ENCODE results near the gene ZNF778. TPM values are rescaled to one million over a fixed set of nuclear protein-coding genes. Genes with fewer than 3 reads are reported as not detected.

The ZNF778 gene
- total and polyA plus RNA-seq, 2 experiments from 2014 or later, result 1.3 to 2.9 TPM

DNA sequence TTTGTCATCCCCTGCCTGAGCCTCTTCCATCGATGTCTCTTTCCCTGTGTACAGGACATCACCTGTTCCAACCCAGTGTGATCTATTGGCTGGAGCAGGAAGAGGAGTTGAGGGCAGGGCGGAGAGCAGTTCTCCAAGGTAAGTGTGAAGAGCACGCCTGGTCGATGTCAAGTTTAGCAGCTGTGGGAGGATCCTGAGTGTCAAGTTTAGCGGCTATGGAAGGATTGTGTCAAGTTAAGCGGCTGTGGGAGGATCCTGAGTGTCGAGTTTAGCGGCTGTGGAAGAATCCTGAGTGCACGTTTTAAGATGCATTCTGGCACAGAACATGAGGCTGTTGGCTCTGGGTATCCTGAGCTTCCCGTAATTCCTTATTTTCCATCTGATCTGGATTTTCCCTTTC lies 7.2 kb downstream of the ZNF778 start:
- peaks cover 11% of the 10 kb centered on the region for H3K36me3 ChIP-seq (replicated peaks; ENCODE audit: insufficient read depth, low read depth)

DNA sequence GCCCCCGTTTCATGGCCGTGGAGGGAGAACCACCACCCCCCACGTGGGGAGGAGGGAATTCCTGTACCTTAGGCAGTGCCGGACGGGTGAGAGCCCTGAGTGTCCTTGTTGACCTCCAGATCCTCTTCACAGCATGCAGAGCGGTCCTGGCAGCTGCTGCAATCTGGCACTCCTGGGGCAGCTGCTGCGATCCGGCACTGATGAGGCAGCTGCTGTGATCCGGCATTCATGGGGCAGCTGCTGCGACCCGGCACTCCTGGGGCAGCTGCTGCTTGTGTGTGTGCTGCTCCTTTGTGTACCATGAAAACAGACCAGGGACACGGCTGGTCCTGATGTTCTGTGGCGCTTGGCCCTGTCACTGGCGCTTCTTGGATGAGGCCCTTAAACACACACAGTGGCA lies 12.8 kb downstream of the ZNF778 start:
- WGBS (ENCODE audit: low lambda C conversion rate, missing lambda C conversion rate), result 99% methylated on average over 14 of the region's 14 CpGs

More for the DNA sequence above, 7.2 kb downstream of the ZNF778 start:
- no peak overlapping the region for H3K4me2 ChIP-seq
- H3K4me3 ChIP-seq, result no peak overlapping the region
- no peak for TF ChIP-seq EZH2phosphoT487 (IDR thresholded peaks at IDR 0.05; ENCODE audit: low read depth, severe bottlenecking, unreplicated experiment)
- TF ChIP-seq EZH2 (IDR thresholded peaks at IDR 0.05; ENCODE audit: borderline replicate concordance), result no peak
- TF ChIP-seq, protein P1, sequence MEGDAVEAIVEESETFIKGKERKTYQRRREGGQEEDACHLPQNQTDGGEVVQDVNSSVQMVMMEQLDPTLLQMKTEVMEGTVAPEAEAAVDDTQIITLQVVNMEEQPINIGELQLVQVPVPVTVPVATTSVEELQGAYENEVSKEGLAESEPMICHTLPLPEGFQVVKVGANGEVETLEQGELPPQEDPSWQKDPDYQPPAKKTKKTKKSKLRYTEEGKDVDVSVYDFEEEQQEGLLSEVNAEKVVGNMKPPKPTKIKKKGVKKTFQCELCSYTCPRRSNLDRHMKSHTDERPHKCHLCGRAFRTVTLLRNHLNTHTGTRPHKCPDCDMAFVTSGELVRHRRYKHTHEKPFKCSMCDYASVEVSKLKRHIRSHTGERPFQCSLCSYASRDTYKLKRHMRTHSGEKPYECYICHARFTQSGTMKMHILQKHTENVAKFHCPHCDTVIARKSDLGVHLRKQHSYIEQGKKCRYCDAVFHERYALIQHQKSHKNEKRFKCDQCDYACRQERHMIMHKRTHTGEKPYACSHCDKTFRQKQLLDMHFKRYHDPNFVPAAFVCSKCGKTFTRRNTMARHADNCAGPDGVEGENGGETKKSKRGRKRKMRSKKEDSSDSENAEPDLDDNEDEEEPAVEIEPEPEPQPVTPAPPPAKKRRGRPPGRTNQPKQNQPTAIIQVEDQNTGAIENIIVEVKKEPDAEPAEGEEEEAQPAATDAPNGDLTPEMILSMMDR (IDR thresholded peaks at IDR 0.05; ENCODE audit: poor library complexity), result no peak
- peaks cover 2% of the 10 kb centered on the region for H3K79me2 ChIP-seq
- no peaks in the 10 kb centered on the region for H4K20me1 ChIP-seq (ENCODE audit: insufficient read depth, poor library complexity, severe bottlenecking)
- H2AFZ ChIP-seq, result no peak overlapping the region
- DNase-seq (ENCODE audit: low spot score), result no peak
- 96% methylated on average over 9 of the region's 10 CpGs for WGBS (ENCODE audit: low lambda C conversion rate, missing lambda C conversion rate)
- H3K27ac ChIP-seq, result no peak overlapping the region
- no peaks in the 10 kb centered on the region for H3K4me1 ChIP-seq (ENCODE audit: insufficient read depth)
- no peaks in the 10 kb centered on the region for H3K27me3 ChIP-seq
- peaks cover 4% of the 10 kb centered on the region for H3K9me3 ChIP-seq (ENCODE audit: low read depth)
- H3K9me2 ChIP-seq (replicated peaks; ENCODE audit: insufficient read depth), result no peaks in the 10 kb centered on the region

DNA sequence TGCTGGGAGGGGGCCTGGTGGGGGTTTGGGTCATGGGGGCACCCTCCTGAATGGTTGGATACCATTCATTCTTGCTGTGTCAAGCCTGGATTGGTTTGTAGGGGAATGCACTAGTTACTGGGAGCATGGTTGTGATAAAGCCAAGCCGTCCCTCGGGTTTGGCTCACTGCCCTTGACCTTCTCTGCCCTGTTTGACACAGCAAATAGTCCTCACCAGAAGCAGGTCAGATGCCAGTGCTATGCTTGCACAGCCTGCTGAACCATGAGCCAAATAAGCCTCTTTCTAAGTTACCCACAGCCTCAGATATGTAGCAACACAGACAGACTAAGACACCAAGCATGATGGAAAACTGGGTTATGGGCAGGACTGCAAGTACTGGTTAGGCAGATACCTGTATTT lies 14.6 kb downstream of the ZNF778 start:
- 73% methylated on average over 2 of the region's 2 CpGs for WGBS (ENCODE audit: low lambda C conversion rate, missing lambda C conversion rate)
- DNase-seq (ENCODE audit: low spot score), result no peak

More for the DNA sequence above, 12.8 kb downstream of the ZNF778 start:
- H2AFZ ChIP-seq, result no peak overlapping the region
- no peaks in the 10 kb centered on the region for H3K9me2 ChIP-seq (replicated peaks; ENCODE audit: insufficient read depth)
- H3K27ac ChIP-seq, result no peak overlapping the region
- TF ChIP-seq EZH2phosphoT487 (IDR thresholded peaks at IDR 0.05; ENCODE audit: low read depth, severe bottlenecking, unreplicated experiment) (no peak), EZH2 (IDR thresholded peaks at IDR 0.05; ENCODE audit: borderline replicate concordance) (no peak)
- TF ChIP-seq, protein P1 (IDR thresholded peaks at IDR 0.05; ENCODE audit: poor library complexity), result no peak
- H3K36me3 ChIP-seq (replicated peaks; ENCODE audit: insufficient read depth, low read depth), result peaks cover 11% of the 10 kb centered on the region
- H3K79me2 ChIP-seq, result no peaks in the 10 kb centered on the region
- no peak overlapping the region for H3K4me3 ChIP-seq
- H3K27me3 ChIP-seq, result no peaks in the 10 kb centered on the region
- no peak for DNase-seq (ENCODE audit: low spot score)
- H3K4me2 ChIP-seq, result no peak overlapping the region
- H3K4me1 ChIP-seq (ENCODE audit: insufficient read depth), result no peaks in the 10 kb centered on the region
- H3K9me3 ChIP-seq (ENCODE audit: low read depth), result peaks cover 4% of the 10 kb centered on the region
- H4K20me1 ChIP-seq (ENCODE audit: insufficient read depth, poor library complexity, severe bottlenecking), result no peaks in the 10 kb centered on the region

More for the DNA sequence above, 14.6 kb downstream of the ZNF778 start:
- no peaks in the 10 kb centered on the region for H3K9me3 ChIP-seq (ENCODE audit: low read depth)
- H2AFZ ChIP-seq, result no peak overlapping the region
- peaks cover 11% of the 10 kb centered on the region for H3K36me3 ChIP-seq (replicated peaks; ENCODE audit: insufficient read depth, low read depth)
- no peaks in the 10 kb centered on the region for H3K4me1 ChIP-seq (ENCODE audit: insufficient read depth)
- H3K27me3 ChIP-seq, result no peaks in the 10 kb centered on the region
- no peak overlapping the region for H3K4me3 ChIP-seq
- no peak overlapping the region for H3K27ac ChIP-seq
- no peak overlapping the region for H3K4me2 ChIP-seq
- H4K20me1 ChIP-seq (ENCODE audit: insufficient read depth, poor library complexity, severe bottlenecking), result no peaks in the 10 kb centered on the region
- TF ChIP-seq EZH2 (IDR thresholded peaks at IDR 0.05; ENCODE audit: borderline replicate concordance), result no peak
- no peak for TF ChIP-seq EZH2phosphoT487 (IDR thresholded peaks at IDR 0.05; ENCODE audit: low read depth, severe bottlenecking, unreplicated experiment)
- TF ChIP-seq, protein P1 (IDR thresholded peaks at IDR 0.05; ENCODE audit: poor library complexity), result no peak
- H3K9me2 ChIP-seq (replicated peaks; ENCODE audit: insufficient read depth), result no peaks in the 10 kb centered on the region
- H3K79me2 ChIP-seq, result no peaks in the 10 kb centered on the region

All from hepatocyte (in vitro differentiated cells).